ENCODE measurements around the gene STK24.

STK24 gene

DNA sequence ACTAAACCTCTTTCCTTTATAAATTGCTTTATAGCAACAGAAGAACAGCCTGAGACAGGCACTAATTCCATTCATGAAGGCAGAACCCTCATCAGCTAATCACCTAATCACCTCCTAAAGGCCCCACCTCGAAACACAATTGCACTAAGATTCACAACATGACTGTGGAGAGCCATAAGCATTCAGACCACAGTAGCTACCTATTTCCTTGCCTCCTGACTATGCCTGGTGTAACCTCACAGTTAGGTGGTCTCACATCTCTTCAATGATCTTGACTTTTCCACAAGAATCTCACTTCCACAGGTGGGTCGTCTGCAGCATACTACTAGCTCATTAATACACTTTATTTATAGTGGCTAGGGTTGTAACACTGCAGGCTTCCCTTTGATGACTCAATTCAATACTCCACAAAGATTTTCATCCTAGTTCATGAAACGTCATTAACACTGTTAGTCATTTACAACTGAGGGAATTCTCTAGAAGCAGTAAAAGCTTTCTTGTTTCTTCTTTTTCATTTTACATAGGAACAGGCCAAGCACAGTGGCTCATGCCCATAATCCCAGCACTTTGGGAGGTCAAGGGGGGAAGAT lies 27.1 kb downstream of the STK24 start:
- DNase-seq, result no peak

DNA sequence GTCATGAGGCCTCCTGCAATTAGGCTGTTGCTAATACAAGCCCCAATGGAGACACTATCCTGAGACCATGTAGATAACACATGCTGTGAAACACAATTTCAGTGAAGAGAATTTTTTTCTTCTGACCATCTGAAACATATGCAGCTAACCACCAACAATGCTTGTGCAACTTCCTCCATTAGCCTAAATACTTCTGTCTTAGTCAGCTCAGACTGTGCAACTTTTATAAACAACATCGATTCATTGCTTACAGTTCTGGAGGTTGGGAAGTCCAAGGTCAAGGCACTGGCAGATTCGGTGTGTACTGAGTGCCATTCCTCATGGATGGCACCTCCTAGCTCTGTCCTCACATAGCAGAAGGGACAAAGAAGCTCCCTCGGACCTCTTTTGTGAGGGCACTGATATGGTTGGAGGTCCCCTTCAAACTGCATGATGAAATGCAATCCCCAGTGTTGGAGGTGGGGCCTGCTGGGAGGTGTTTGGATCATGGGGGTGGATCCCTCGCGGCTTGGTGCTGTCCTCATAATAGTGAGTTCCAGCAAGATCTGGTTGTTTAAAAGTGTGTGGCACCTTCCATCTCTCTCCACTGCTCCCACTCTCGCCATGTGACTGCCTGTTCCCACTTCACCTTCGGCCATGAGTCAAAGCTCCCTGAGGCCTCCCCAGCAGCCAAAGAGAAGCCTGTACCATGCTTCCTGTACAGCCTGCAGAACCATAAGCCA lies 27.7 kb downstream of the STK24 start:
- DNase-seq, result no peak

GRCh38 chr13:98548230-98548629 lies 28.7 kb downstream of the STK24 start:
- DNase-seq, result no peak

DNA sequence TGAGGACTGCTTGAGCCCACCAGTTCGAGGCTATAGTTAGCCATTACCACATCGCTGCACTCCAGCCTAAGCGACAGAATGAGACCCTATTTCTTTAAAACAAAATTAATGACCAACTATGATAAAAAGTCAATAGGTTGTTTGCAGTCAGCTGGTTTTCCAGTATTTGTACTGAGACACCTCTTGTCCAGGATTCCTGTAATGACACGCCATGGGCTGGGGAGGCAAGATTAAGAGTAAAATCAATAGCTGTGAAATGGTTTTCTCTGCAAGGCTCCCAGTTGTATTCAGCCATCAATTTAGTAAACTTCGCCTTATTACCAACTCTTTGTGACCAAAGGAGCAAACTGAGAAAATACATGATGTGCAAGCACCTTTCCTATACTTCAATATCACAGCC lies 29.5 kb downstream of the STK24 start:
- DNase-seq, result no peak

DNA sequence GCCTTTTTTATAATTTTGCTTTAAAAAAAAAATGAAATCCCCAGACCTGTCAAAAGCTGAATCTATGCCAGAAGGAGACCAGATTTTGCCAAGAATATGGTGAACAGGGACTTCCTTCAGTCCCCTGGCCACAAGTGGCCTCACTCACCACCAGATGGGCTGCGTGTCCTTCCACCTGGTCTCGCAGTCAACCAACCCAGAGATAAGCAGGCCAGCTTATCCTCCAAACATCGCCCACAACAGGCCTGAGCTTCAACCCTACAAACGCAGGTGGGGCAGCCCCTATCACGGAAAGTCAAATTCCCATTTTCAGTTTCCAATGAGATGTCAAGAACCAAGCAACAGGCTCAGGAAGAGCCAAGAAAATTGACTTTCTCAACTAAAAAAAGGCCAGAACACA lies 30.5 kb downstream of the STK24 start:
- no peak for DNase-seq

GRCh38 chr13:98544104-98544710 lies 32.7 kb downstream of the STK24 start:
- no peak for DNase-seq

- DNase-seq, result no peak
Observed at GRCh38 chr13:98543378-98544103, 33.4 kb downstream of the STK24 start.

DNA sequence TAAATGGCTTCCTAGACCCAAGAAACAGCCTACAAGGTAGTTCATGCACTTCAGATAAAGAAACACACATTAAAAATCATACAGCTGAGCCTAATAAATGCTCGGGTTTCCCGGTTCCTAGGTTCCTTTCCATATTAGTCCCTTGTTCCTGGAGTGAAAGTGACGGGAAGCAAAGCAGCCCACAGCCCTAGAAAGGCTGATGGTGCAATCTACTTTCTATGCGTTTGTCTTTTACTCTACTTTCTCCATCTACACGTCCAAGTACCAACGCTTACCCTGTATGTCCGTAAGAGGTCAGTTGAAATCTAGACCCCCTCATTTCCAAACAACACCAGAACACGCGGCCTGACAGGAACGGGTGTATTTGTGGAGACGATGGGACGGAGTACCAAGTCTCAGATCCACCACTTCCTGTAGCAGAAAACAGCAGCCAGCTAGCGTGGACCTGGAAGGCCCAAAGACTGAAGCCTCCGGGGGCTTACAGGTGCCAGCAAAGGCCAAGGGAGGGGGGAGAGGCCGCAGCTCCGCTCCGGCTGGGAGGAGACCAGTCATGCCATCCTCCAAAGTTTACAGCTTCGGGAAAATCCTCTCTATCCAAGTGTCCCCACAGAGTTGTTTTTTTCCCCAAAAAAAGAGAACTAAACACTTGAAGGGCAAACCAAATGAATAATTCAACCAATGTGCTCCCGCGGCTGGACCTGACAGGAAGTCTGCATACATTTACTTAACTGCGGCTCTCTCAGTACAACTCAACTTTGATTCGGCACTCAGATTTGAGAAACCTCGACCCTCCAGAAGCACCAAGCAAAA lies 34.1 kb downstream of the STK24 start:
- no peak for DNase-seq

GRCh38 chr13:98541701-98542203 lies 35.2 kb downstream of the STK24 start:
- no peak for DNase-seq

GRCh38 chr13:98541191-98541590 lies 35.7 kb downstream of the STK24 start:
- DNase-seq, result no peak

DNA sequence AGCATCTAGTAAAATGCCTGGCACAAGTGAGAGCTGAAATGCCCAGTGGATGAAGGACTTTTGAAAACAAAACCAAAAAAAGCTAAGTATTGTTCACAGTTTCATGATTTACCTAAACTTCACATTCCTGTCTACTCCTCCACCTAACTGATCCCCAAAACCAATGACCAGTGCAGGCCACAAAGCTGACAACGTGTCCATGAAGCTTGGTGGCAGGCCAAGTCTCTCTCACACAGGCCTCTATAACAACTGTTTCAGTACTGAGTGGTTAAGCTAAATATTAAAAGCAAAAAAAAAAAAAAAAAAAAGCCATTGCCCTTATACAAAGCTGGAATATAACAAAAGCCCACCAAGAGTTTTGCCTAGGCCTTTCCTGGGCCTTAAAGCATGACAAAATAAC lies 36.4 kb downstream of the STK24 start:
- DNase-seq, result no peak

- no peak for DNase-seq
Observed at GRCh38 chr13:98539666-98540065, 37.2 kb downstream of the STK24 start.

GRCh38 chr13:98538876-98539275 lies 38.0 kb downstream of the STK24 start:
- DNase-seq, result peak; percentile 16

DNA sequence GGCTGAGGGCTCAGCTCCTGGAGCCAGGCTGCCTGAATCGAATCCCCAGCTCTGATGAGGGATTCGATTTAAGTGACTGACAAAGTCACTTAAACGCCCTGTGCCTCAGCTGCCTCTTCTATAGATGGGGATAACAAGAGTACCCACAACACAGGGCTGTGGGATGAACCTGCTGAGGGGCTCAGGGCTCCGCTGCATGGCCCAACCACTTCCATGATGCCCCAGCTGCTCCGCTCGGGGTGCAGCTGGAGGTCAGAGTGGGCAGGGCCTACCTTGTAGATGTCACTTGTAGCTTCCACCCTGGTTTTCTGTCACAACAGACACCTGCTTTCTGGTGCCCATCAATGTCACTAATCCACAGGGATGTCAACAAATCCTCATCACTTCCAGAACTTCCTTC lies 39.2 kb downstream of the STK24 start:
- no peak for DNase-seq

GRCh38 chr13:98537306-98537705 lies 39.6 kb downstream of the STK24 start:
- DNase-seq, result no peak

- no peak for DNase-seq
Observed at GRCh38 chr13:98536729-98537128, 40.2 kb downstream of the STK24 start.

DNA sequence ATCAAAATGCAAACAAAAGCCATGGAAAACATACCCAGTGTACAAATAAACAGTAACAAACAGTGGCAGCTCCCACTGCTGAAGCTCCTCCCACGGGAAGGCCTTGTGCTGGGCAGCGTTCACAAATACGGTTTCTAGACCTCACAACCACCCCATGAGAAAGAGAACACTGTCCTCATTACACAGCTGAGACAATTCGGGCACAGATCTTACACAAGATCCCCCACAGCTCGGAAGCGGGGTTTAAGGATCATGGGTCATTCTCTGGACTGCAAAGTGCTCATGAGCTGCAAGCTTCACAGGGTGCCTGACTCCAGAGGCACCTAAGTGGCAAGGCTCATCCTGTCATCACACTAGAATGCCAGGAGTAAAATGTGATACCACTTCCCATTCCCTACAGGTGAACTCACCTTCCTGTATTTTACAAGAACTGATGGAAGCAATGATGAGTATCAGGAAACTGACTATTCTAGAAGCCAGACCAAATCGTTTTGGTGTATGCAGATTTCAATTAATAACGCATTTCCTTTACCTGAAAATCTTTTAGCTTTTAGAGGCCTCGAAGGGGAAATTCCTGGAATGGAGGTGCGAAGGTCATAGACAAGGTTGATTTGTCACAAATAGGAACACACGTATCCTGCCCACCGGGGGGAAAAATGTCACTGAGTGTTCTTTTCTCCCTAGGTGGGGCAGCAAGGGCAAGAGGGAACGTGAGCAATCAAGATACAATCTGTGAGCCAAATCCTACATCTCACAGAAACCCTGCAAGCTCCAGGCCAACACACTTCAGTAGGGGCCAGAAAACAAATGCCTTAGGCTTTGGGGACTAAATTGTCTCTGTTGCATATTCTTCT lies 41.2 kb downstream of the STK24 start:
- DNase-seq, result no peak

GRCh38 chr13:98534821-98535220 lies 42.1 kb downstream of the STK24 start:
- no peak for DNase-seq

DNA sequence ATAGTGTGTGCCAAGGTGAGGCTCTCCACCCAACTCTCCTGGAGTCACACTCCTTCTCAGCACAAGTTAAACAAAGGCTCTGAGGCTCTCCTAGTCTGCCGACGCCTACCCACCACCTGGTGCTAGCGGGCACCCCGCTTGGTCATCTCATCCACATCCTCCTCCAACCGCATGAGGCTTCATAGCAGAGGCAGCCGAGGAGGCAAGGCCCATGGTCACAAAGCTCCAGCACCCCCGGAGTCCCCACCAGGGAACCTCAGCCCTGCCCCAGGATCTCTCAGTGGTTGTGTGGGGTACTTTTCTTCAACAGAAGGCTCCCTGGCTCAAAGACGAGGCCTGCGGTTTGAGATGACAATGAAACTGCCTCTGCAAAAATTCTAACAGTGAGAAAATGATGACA lies 43.0 kb downstream of the STK24 start:
- no peak for DNase-seq

DNA sequence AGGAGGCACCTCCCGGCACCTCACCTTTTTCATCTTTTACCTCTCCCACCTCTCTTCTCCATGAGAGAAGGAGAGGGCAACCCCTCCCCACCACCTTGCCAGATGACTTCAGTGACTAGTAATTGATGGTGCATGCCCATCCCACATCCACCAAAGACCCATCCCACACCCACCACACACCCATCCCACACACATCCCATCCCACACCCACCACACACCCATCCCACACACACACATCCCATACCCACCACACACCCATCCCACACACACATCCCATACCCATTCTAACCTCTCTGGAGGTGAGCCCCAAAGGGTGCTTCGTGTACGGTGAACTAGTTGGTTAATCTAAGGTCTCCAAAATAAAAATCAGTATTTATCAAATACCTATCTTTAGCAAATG lies 44.7 kb downstream of the STK24 start:
- no peak for DNase-seq

DNA sequence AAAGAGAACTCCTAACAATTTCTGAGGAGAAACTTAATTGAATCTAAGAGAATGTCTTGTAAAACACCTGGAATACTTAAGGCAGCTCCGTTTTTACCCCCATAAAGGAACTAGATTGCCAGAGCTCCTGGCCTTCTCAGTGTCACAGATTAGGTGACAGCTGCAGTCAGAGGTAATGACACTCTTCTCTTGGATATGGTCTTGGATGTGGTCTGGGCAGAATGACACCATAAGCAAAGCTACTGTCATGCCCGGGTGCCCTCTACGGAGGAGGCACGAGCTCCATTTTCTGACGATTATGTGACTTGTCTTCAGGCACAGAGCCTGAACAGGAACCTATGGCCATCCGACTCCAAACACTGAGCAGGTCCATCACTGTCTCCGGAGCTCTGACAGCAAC lies 46.7 kb downstream of the STK24 start:
- DNase-seq, result no peak

DNA sequence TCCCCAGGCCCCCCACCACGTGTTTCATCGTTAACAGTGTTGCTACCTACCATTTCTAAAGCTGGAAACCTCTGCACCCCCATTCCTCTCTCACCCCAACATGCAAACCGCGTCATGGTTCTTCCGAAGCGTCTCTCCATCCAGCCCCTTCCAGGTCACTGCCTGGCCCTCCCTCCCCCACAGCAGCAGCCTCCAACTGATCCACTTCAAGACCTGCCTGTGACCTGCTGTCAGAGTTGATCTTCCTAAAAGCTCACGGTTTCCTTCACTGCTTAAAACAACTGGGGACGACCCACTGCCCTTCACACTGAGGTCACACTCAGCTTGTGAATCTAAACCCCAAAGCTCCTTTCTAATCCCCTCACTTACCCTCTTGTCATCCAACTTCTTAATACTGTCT lies 47.7 kb downstream of the STK24 start:
- no peak for DNase-seq
